ENCODE data around the gene LRRC37A3. TPM values are rescaled to one million over a fixed set of nuclear protein-coding genes. Genes with fewer than 3 reads are reported as not detected.
"Not testable (repeated sequence)": the region's sequence is repeated elsewhere in the genome, so short reads cannot be mapped to it uniquely, and the experiment has no call there.

Gene LRRC37A3
- polyA plus RNA-seq, 1 of the 3 experiments (the other 2 are of a cell fraction): 10.4 TPM

DNA sequence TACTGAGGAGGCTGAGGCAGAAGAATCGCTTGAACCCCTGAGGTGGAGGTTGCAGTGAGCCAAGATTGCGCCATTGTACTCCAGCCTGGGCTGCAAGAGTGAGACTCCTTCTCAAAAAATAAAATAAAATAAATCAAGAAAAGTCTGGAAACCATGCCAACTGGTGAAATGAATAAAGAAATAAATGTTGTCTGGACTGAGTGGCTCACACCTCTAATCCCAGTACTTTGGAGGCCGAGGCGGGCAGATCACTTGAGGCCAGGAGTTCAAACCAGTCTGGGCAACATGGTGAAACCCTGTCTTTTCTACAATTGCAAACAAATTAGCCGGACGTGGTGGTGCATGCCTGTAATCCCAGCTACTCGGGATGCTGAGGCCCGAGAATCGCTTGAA lies 744 bp upstream of the LRRC37A3 start:
- Histone ChIP-seq H3K9me2 (no peaks in the 10 kb centered on the region), H2AFZ (ENCODE audit: low read depth) (peak overlapping the region; percentile 93), H4K20me1 (ENCODE audit: insufficient read depth) (no peaks in the 10 kb centered on the region), H3K79me2 (ENCODE audit: insufficient read depth) (peaks cover 12% of the 10 kb centered on the region), H3K4me2 (peak overlapping the region; percentile 85), H3K9me3 (no peaks in the 10 kb centered on the region), H3K27me3 (ENCODE audit: insufficient read depth) (no peaks in the 10 kb centered on the region), H3K27ac (ENCODE audit: low read depth in 2 of 2, low read length in 1 of 2) (peak overlapping the region in 1 of 2 experiments; percentile 55; a peak in 2 of 4 replicates), H3K9ac (peak overlapping the region; percentile 82), H3F3A (replicated peaks; ENCODE audit: insufficient read depth) (peaks cover 4% of the 10 kb centered on the region), H3K4me1 (ENCODE audit: control insufficient read depth in 1 of 2, insufficient read depth in 2 of 2, low read depth in 1 of 2, low read length in 1 of 2) (0 out of 4 replicates have a peak, but pooled peaks cover 0 to 5% of the 10 kb centered on the region in 2 experiments), H3K36me3 (replicated peaks in 1 of 2; ENCODE audit: control insufficient read depth in 1 of 2, insufficient read depth in 2 of 2, low read length in 1 of 2) (no peaks in the 10 kb centered on the region), H3K4me3 (ENCODE audit: low read depth in 2 of 2, low read length in 1 of 2) (peak overlapping the region; percentile 51 to 98)
- POLR2A ChIA-PET: interaction anchor here (0.7 to 2.1 kb wide), 3 partner anchors 48 to 204 kb away, joined by 3 to 18 read pairs (median 4); no protein-coding TSS in a partner anchor
- 90% methylated on average over 9 of the region's 9 CpGs for WGBS (ENCODE audit: low lambda C conversion rate)
- CTCF ChIA-PET: interaction anchor here (0.6 to 1.9 kb wide), 24 partner anchors 8 to 280 kb away, joined by 3 to 14 read pairs (median 4); no protein-coding TSS in a partner anchor
- DNase-seq: no peak
- TF ChIP-seq GABPA (IDR thresholded peaks at IDR 0.05; ENCODE audit: low read depth) (no peak), FOXM1 (IDR thresholded peaks at IDR 0.05; ENCODE audit: low read depth) (no peak), CHD2 (IDR thresholded peaks at IDR 0.05; ENCODE audit: low read length, partially characterized antibody) (no peak), RXRA (IDR thresholded peaks at IDR 0.05; ENCODE audit: borderline replicate concordance, low read depth) (no peak), RAD21 (IDR thresholded peaks at IDR 0.05; ENCODE audit: low read length) (no peak), EP300 (IDR thresholded peaks at IDR 0.05; ENCODE audit: borderline replicate concordance in 1 of 2, low read depth in 1 of 2, low read length in 1 of 2) (no peak), TCF12 (IDR thresholded peaks at IDR 0.05) (no peak), FOSL2 (IDR thresholded peaks at IDR 0.05; ENCODE audit: borderline replicate concordance, low read depth) (no peak), RFX5 (IDR thresholded peaks at IDR 0.05; ENCODE audit: low read length) (no peak), TAF1 (IDR thresholded peaks at IDR 0.05; ENCODE audit: borderline replicate concordance, low read depth, low read length) (no peak)
- TF ChIP-seq, protein P1, sequence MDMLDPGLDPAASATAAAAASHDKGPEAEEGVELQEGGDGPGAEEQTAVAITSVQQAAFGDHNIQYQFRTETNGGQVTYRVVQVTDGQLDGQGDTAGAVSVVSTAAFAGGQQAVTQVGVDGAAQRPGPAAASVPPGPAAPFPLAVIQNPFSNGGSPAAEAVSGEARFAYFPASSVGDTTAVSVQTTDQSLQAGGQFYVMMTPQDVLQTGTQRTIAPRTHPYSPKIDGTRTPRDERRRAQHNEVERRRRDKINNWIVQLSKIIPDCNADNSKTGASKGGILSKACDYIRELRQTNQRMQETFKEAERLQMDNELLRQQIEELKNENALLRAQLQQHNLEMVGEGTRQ (IDR thresholded peaks at IDR 0.05; ENCODE audit: borderline replicate concordance, low read depth, low read length): no peak
- TF ChIP-seq, protein P2, sequence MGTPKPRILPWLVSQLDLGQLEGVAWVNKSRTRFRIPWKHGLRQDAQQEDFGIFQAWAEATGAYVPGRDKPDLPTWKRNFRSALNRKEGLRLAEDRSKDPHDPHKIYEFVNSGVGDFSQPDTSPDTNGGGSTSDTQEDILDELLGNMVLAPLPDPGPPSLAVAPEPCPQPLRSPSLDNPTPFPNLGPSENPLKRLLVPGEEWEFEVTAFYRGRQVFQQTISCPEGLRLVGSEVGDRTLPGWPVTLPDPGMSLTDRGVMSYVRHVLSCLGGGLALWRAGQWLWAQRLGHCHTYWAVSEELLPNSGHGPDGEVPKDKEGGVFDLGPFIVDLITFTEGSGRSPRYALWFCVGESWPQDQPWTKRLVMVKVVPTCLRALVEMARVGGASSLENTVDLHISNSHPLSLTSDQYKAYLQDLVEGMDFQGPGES (IDR thresholded peaks at IDR 0.05; ENCODE audit: low read depth, low read length): no peak
- TF ChIP-seq, protein P3, sequence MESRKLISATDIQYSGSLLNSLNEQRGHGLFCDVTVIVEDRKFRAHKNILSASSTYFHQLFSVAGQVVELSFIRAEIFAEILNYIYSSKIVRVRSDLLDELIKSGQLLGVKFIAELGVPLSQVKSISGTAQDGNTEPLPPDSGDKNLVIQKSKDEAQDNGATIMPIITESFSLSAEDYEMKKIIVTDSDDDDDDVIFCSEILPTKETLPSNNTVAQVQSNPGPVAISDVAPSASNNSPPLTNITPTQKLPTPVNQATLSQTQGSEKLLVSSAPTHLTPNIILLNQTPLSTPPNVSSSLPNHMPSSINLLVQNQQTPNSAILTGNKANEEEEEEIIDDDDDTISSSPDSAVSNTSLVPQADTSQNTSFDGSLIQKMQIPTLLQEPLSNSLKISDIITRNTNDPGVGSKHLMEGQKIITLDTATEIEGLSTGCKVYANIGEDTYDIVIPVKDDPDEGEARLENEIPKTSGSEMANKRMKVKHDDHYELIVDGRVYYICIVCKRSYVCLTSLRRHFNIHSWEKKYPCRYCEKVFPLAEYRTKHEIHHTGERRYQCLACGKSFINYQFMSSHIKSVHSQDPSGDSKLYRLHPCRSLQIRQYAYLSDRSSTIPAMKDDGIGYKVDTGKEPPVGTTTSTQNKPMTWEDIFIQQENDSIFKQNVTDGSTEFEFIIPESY (IDR thresholded peaks at IDR 0.05; ENCODE audit: borderline replicate concordance, low read depth): no peak

DNA sequence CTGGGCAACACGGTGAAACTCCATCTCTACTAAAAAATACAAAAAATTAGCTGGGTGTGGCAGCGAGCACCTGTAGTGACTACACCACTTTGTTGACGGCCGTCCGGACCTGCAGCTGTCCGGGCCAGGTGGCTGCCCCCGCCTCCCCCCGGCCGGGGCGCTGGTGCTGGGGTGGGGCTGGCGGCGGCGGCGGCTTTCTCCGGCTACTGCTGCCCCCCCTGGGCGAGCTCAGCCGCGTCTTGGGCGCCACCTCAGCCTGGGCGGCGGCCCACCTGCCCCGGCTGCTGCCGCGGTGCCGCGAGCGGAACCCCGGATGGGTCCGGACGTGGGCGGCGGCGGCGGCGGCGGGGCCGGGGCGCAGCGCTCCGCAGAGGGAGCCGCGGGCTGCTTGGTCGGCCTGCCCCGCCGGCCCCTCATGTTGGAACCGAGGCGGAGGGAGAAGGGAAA lies 413 bp downstream of the LRRC37A3 start:
- not testable (repeated sequence) for H3K27me3 ChIP-seq (ENCODE audit: insufficient read depth); H3K9me3 ChIP-seq; H3F3A ChIP-seq (replicated peaks; ENCODE audit: insufficient read depth); H3K4me1 ChIP-seq (ENCODE audit: control insufficient read depth in 1 of 2, insufficient read depth in 2 of 2, low read depth in 1 of 2, low read length in 1 of 2); H4K20me1 ChIP-seq (ENCODE audit: insufficient read depth); H3K9me2 ChIP-seq; H3K36me3 ChIP-seq (replicated peaks in 1 of 2; ENCODE audit: control insufficient read depth in 1 of 2, insufficient read depth in 2 of 2, low read length in 1 of 2)
- ChIA-PET CTCF (interaction anchor here (0.7 to 1.9 kb wide), 16 partner anchors 18 to 269 kb away, joined by 3 to 14 read pairs (median 4); no protein-coding TSS in a partner anchor), POLR2A (interaction anchor here (2.1 kb wide), 1 partner anchor 57 kb away, joined by 18 read pairs; no protein-coding TSS in a partner anchor)
- Histone ChIP-seq H3K9ac (peak overlapping the region; percentile 82), H3K4me3 (ENCODE audit: low read depth in 2 of 2, low read length in 1 of 2) (peak overlapping the region; percentile 51 to 98), H2AFZ (ENCODE audit: low read depth) (peak overlapping the region; percentile 83; the same call in 1 of the 2 replicates), H3K27ac (ENCODE audit: low read depth in 2 of 2, low read length in 1 of 2) (peak overlapping the region; percentile 55 to 64), H3K79me2 (ENCODE audit: insufficient read depth) (peaks cover 12% of the 10 kb centered on the region), H3K4me2 (peak overlapping the region; percentile 85)
- 3% methylated on average over 8 of the region's 47 CpGs for WGBS (ENCODE audit: low lambda C conversion rate)
- peak; percentile 60 for DNase-seq

DNA sequence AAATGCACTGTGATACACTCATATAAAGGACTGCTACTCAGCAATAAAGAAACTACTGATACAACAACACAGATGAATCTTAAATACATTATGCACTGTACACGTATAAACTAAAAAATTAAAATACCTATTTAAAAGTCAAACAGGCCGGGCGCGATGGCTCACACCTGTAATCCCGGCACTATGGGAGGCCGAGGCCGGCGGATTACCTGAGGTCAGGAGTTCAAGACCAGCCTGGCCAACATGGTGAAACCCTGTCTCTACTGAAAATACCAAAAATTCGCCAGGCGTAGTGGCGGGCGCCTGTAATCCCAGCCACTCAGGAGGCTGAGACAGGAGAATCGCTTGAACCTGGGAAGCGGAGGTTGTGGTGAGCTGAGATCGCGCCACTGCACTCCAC lies 1.7 kb downstream of the LRRC37A3 start:
- H4K20me1 ChIP-seq (ENCODE audit: insufficient read depth); DNase-seq; H3F3A ChIP-seq (replicated peaks; ENCODE audit: insufficient read depth); H3K27ac ChIP-seq (ENCODE audit: low read depth in 2 of 2, low read length in 1 of 2); H3K36me3 ChIP-seq (replicated peaks in 1 of 2; ENCODE audit: control insufficient read depth in 1 of 2, insufficient read depth in 2 of 2, low read length in 1 of 2); H3K27me3 ChIP-seq (ENCODE audit: insufficient read depth); POLR2A ChIA-PET; H3K4me1 ChIP-seq (ENCODE audit: control insufficient read depth in 1 of 2, insufficient read depth in 2 of 2, low read depth in 1 of 2, low read length in 1 of 2); CTCF ChIA-PET; H3K9me3 ChIP-seq; H2AFZ ChIP-seq (ENCODE audit: low read depth); H3K4me3 ChIP-seq (ENCODE audit: low read depth in 2 of 2, low read length in 1 of 2); H3K4me2 ChIP-seq; H3K9ac ChIP-seq; H3K9me2 ChIP-seq: not testable (repeated sequence)
- peaks cover 12% of the 10 kb centered on the region for H3K79me2 ChIP-seq (ENCODE audit: insufficient read depth)
- WGBS (ENCODE audit: low lambda C conversion rate): 98% methylated on average over 16 of the region's 16 CpGs

DNA sequence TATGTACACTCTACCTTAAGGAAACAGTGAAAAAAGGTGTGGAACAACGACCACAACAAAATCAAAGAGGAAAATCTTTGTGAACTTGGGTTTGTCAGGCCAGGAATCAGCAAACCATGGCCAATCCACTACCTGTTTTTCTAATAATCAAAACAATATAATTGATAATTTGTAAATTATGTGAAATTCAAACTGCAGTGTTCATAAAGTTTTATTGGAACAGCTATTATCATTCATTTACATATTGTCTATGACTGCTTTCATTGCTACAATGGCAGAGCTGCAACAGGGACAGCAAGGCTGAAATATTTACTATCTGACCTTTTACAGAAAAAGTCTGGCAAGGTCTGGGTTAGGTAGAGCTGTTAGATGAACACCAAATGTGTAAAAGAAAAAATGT lies 4.0 kb downstream of the LRRC37A3 start:
- H2AFZ ChIP-seq (ENCODE audit: low read depth); POLR2A ChIA-PET; H3K27ac ChIP-seq (ENCODE audit: low read depth in 2 of 2, low read length in 1 of 2); CTCF ChIA-PET; DNase-seq; H3K9me2 ChIP-seq; H3K4me2 ChIP-seq; H3K9ac ChIP-seq; H3F3A ChIP-seq (replicated peaks; ENCODE audit: insufficient read depth); H4K20me1 ChIP-seq (ENCODE audit: insufficient read depth); H3K4me3 ChIP-seq (ENCODE audit: low read depth in 2 of 2, low read length in 1 of 2); H3K9me3 ChIP-seq; H3K36me3 ChIP-seq (replicated peaks in 1 of 2; ENCODE audit: control insufficient read depth in 1 of 2, insufficient read depth in 2 of 2, low read length in 1 of 2); H3K27me3 ChIP-seq (ENCODE audit: insufficient read depth); H3K4me1 ChIP-seq (ENCODE audit: control insufficient read depth in 1 of 2, insufficient read depth in 2 of 2, low read depth in 1 of 2, low read length in 1 of 2): not testable (repeated sequence)
- H3K79me2 ChIP-seq (ENCODE audit: insufficient read depth): peaks cover 12% of the 10 kb centered on the region
- WGBS (ENCODE audit: low lambda C conversion rate): 95% methylated on average over 1 of the region's 1 CpG

All from SK-N-SH (cell line).